ENCODE data around the gene CDX2. TPM values are rescaled to one million over a fixed set of nuclear protein-coding genes. Genes with fewer than 3 reads are reported as not detected.
"Not testable (repeated sequence)": the region's sequence is repeated elsewhere in the genome, so short reads cannot be mapped to it uniquely, and the experiment has no call there.

CDX2 gene
- total RNA-seq, 1 donor from 2014 or later: not detected

DNA sequence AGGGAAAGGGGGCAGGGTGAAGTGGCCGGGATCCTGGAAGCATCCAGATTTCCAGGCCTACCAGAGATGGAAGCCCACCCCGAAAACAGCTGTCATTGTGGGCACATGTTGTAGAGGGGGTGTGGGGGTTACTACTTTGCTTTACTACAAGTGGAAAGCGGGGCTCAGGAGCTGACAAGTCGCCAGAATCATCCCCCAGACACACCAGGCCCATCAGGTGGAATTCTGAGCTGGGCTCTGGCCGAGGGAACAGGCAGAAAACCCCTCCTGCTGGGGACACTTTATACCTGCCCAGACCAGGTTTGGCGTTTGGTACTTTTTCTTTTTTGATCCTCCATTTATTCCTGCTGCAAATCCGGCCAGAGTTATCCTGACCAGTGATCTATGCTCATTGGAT, 3.8 kb downstream of the CDX2 start:
- H3K4me3 ChIP-seq (ENCODE audit: low read depth, low read length): no peak overlapping the region
- DNase-seq (ENCODE audit: low read depth): no peak
- TF ChIP-seq, protein P1, sequence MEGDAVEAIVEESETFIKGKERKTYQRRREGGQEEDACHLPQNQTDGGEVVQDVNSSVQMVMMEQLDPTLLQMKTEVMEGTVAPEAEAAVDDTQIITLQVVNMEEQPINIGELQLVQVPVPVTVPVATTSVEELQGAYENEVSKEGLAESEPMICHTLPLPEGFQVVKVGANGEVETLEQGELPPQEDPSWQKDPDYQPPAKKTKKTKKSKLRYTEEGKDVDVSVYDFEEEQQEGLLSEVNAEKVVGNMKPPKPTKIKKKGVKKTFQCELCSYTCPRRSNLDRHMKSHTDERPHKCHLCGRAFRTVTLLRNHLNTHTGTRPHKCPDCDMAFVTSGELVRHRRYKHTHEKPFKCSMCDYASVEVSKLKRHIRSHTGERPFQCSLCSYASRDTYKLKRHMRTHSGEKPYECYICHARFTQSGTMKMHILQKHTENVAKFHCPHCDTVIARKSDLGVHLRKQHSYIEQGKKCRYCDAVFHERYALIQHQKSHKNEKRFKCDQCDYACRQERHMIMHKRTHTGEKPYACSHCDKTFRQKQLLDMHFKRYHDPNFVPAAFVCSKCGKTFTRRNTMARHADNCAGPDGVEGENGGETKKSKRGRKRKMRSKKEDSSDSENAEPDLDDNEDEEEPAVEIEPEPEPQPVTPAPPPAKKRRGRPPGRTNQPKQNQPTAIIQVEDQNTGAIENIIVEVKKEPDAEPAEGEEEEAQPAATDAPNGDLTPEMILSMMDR (conservative IDR thresholded peaks at IDR 0.05; ENCODE audit: low read depth, low read length): no peak

DNA sequence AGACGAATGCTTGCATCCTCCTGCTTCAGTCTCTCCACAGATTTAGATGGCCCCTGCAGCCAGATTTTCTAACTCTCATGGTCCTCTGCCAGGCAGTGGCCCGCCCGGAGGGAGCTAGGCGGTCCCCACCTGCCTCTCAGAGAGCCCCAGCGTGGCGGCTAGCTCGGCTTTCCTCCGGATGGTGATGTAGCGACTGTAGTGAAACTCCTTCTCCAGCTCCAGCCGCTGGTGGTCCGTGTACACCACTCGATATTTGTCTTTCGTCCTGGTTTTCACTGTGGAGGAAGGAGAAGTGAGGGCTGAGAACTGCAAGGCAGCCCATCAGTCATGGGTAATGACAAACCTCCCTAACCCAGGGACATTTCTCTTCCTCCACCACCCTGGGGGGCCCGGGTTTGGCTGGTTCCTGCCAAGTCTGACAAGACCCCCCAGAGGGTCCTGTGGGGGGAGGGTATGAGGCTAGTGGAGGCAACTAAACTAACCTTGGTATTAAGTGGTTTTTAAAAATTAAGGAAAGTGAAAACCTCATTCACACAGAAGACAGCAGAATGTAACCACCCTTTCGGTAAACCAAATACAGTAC, 4.3 kb downstream of the CDX2 start:
- no peak for DNase-seq (ENCODE audit: low read depth)
- H3K4me3 ChIP-seq (ENCODE audit: low read depth, low read length): no peak overlapping the region
- TF ChIP-seq, protein P1 (conservative IDR thresholded peaks at IDR 0.05; ENCODE audit: low read depth, low read length): no peak

DNA sequence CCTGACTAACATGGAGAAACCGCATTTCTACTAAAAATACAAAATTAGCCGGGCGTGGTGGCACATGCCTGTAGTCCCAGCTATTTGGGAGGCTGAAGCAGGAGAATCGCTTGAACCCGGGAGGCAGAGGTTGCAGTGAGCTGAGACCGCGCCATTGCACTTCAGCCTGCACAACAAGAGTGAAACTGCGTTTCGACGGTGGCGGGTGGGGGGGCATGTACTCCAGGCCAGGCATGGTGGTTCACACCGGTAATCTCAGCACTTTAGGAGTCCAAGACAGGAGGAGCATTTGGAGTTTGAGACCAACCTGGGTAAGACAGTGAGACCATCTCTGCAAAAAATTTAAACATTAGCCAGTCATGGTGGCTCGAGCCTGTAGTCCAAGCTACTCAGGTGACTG, 4.9 kb downstream of the CDX2 start:
- H3K4me3 ChIP-seq (ENCODE audit: low read depth, low read length); DNase-seq (ENCODE audit: low read depth): not testable (repeated sequence)

DNA sequence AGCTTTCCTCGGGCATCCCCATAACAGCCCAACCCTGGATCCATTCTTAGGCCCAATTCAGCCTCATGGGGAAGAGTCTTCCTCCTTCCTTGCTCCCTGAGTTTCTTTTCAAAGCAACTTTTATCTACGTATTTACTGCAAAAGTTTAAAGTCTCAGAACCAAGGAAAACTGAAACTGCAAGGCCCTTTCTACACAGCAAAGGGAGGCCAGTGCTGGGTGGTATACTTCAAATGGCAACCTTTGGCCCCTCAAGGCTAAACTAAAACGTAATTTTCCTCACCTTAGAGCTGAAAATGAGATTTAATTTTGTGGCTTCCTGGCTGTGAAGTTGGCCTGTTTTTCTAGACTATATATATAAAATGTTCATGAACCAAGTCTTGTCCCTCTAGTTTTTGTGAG, 5.6 kb downstream of the CDX2 start:
- H3K4me3 ChIP-seq (ENCODE audit: low read depth, low read length): no peak overlapping the region
- no peak for DNase-seq (ENCODE audit: low read depth)
- TF ChIP-seq, protein P1 (conservative IDR thresholded peaks at IDR 0.05; ENCODE audit: low read depth, low read length): no peak

DNA sequence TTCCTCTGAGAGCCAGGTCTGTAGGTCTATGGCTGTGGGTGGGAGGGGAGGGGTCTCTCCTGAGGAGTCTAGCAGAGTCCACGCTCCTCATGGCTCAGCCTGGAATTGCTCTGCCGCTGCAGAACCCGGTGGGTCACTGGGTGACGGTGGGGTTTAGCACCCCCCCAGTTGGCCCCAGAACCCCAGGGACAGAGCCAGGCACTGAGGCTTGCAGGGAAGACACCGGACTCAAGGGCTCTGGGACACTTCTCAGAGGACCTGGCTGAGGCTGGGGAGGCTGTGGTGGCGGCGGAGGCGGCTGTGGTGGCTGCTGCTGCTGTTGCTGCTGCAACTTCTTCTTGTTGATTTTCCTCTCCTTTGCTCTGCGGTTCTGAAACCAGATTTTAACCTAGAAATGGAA, 6.1 kb downstream of the CDX2 start:
- H3K4me3 ChIP-seq (ENCODE audit: low read depth, low read length): no peak overlapping the region
- TF ChIP-seq, protein P1 (conservative IDR thresholded peaks at IDR 0.05; ENCODE audit: low read depth, low read length): no peak
- no peak for DNase-seq (ENCODE audit: low read depth)

DNA sequence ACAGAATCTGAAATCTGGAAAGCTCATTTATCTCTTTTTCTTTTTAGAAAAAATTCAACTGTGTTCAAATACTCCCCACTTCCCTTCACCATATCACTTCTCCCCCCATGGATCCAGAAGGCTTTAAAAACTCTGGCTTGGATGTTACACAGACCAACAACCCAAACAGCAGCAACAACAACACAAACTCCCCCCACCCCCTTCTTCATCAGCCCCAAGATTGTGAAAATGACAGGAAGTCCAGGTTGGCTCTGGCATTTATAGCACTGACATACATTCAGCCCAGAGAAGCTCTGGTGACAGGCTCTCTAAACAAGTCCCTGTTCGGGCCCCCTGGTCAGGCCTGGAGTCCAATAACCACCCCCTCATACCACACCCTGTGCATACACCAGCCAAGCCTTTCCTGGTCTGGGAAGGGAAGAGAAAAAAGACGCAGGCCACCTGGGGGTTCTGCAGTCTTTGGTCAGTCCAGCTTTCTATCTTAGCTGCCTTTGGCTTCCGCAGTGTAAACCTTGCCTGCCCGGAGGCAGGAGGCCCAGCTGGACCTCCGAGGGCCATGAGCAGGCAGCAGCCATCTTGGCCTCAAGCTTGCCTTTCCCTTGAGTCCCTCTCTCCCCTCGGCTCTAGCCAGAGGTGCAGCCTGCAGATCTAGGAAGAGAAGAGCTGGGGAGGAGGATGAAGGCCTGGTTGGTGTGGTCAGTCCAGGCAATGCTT, 6.8 kb downstream of the CDX2 start:
- DNase-seq (ENCODE audit: low read depth): no peak

DNA sequence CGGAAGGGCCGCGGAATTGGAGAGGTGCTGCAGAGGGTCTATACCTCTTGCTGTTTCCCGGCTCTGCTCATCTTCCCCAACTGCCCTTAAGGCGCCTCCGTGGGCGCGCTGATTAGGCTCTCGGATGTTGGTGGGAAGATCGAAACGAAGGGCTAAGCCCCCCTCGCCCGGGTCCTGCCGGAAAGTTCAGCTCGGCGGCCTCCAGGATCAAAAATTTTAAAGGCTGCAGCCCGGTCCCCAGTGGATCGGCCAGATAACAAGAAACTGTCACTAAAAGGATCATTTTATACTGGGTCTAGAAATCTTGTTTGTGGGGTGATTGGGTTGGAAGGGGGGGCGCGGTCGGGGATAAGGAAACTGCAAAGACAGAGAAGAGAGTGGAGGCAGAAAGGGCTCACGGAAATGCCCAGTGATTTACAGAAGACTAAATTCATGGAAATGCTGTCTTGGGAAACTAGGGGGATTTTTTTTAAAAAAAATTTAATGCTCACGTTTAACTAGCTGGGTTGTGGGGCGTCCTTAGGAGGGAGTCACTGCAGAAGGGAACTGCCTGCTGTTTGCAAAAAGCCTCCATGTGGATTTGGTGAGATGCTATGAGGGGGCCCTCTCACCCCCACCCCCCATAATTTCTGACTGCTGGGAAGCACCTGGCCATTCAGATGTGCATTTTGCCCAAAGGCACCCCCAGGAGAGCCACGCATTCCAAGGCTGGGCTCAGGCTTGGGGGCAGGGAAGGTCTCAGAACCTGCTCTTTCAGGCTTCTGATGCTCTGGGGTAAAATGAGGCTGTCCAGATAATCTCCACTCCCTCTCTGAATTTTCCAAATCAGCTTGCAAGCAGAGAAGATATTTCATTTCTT, 7.7 kb downstream of the CDX2 start:
- TF ChIP-seq, protein P1 (conservative IDR thresholded peaks at IDR 0.05; ENCODE audit: low read depth, low read length): no peak
- H3K4me3 ChIP-seq (ENCODE audit: low read depth, low read length): no peak overlapping the region
- DNase-seq (ENCODE audit: low read depth): no peak

More for the DNA sequence above, 6.8 kb downstream of the CDX2 start:
- TF ChIP-seq, protein P1 (conservative IDR thresholded peaks at IDR 0.05; ENCODE audit: low read depth, low read length): no peak
- no peak overlapping the region for H3K4me3 ChIP-seq (ENCODE audit: low read depth, low read length)

All from epithelial cell of proximal tubule (primary cell).